CD4-positive, alpha-beta T cell treated with Interleukin-12 subunit alpha and Interleukin-12 subunit beta, for 1 hour (primary cell): ENCODE results near the gene ASAP2.

ENCODE experiments used
- DNase-seq: peaks from one replicate; pipeline ENCODE4 v3.0.0-alpha.2; 2020

ASAP2 gene

GRCh38 chr2:9359463-9359862 lies 152.9 kb downstream of the ASAP2 start:
- DNase-seq = no peak

GRCh38 chr2:9360110-9360509 lies 153.5 kb downstream of the ASAP2 start:
- no peak for DNase-seq

- no peak for DNase-seq
Observed at GRCh38 chr2:9360701-9361100, 154.1 kb downstream of the ASAP2 start.

- no peak for DNase-seq
Observed at GRCh38 chr2:9364373-9364772, 157.8 kb downstream of the ASAP2 start.

GRCh38 chr2:9364791-9365497 lies 158.3 kb downstream of the ASAP2 start:
- no peak for DNase-seq

GRCh38 chr2:9365498-9366019 lies 158.9 kb downstream of the ASAP2 start:
- DNase-seq = no peak

GRCh38 chr2:9366026-9366425 lies 159.4 kb downstream of the ASAP2 start:
- DNase-seq = no peak

- no peak for DNase-seq
Observed at GRCh38 chr2:9370746-9371145, 164.1 kb downstream of the ASAP2 start.

GRCh38 chr2:9373047-9373446 lies 166.4 kb downstream of the ASAP2 start:
- no peak for DNase-seq

GRCh38 chr2:9373476-9373875 lies 166.9 kb downstream of the ASAP2 start:
- no peak for DNase-seq

- no peak for DNase-seq
Observed at GRCh38 chr2:9374071-9374730, 167.6 kb downstream of the ASAP2 start.

- DNase-seq = no peak
Observed at GRCh38 chr2:9375857-9376428, 169.3 kb downstream of the ASAP2 start.

- DNase-seq = no peak
Observed at GRCh38 chr2:9377461-9378097, 171.0 kb downstream of the ASAP2 start.

GRCh38 chr2:9378433-9379390 lies 172.1 kb downstream of the ASAP2 start:
- no peak for DNase-seq

GRCh38 chr2:9379391-9379755 lies 172.8 kb downstream of the ASAP2 start:
- DNase-seq = no peak

- no peak for DNase-seq
Observed at GRCh38 chr2:9380702-9381628, 174.4 kb downstream of the ASAP2 start.

GRCh38 chr2:9382604-9383235 lies 176.1 kb downstream of the ASAP2 start:
- no peak for DNase-seq

GRCh38 chr2:9384521-9384920 lies 177.9 kb downstream of the ASAP2 start:
- no peak for DNase-seq

GRCh38 chr2:9385841-9386240 lies 179.2 kb downstream of the ASAP2 start:
- DNase-seq = no peak

GRCh38 chr2:9388199-9388681 lies 181.6 kb downstream of the ASAP2 start:
- no peak for DNase-seq
